IMR-90 (cell line): ENCODE measurements around the gene ZNF335. TPM values are rescaled to one million over a fixed set of nuclear protein-coding genes. Genes with fewer than 3 reads are reported as not detected.
"Not testable (repeated sequence)": the region's sequence is repeated elsewhere in the genome, so short reads cannot be mapped to it uniquely, and the experiment has no call there.

ENCODE experiments used
- ATAC-seq: fragments of 200-7000 bp; cut with Tn5 transposase; 2 replicates; pipeline ENCODE4 v1.9.1; 2020; ENCODE audit warnings: low read depth, mild to moderate bottlenecking, moderate library complexity
- BruUV-seq: library from RNA; stranded (reverse); fragments of 400-500 nt; replicated peaks from 2 replicates; lab custom pipeline; 2021; lab: Mats Ljungman, UMichigan
- CTCF ChIA-PET: fragments of 300-600 bp; formaldehyde crosslinking; extraction: SDS; loops from one replicate; lab custom pipeline; 2021; ENCODE audit warnings: antibody characterized with exemption; lab: Yijun Ruan, JAX
- POLR2A ChIA-PET: fragments of 300-600 bp; sonication (Branson Sonifier 250); formaldehyde crosslinking; loops from one replicate; lab custom pipeline; 2022; ENCODE audit warnings: antibody characterized with exemption; ENCODE audit not compliant: unreplicated experiment; lab: Charles Lee
- DNase-seq: peaks from one replicate; pipeline ENCODE4 v3.0.0; 2013
- H2AFZ ChIP-seq: replicated peaks from 2 replicates; pipeline ENCODE3; 2013; ENCODE audit warnings: low read length, mild to moderate bottlenecking; ENCODE audit not compliant: poor library complexity
- H2AK5ac ChIP-seq: 2 replicates; pipeline ENCODE4 v1.6.1; 2013; ENCODE audit warnings: low read depth, low read length, inconsistent platforms
- H2AK9ac ChIP-seq: replicated peaks from 2 replicates; pipeline ENCODE3; 2013; ENCODE audit warnings: mild to moderate bottlenecking, low read depth, low read length, moderate library complexity; ENCODE audit not compliant: poor library complexity
- H2BK120ac ChIP-seq: 2 replicates; pipeline ENCODE4 v1.6.1; 2013; ENCODE audit warnings: low read depth, low read length, inconsistent platforms
- H2BK15ac ChIP-seq: 3 replicates; pipeline ENCODE4 v1.6.1; 2013; ENCODE audit warnings: low read depth, low read length, inconsistent platforms
- H2BK20ac ChIP-seq: 2 replicates; pipeline ENCODE4 v1.6.1; 2013; ENCODE audit warnings: low read depth, mild to moderate bottlenecking, inconsistent platforms, low read length, moderate library complexity
- H2BK5ac ChIP-seq: 2 replicates; pipeline ENCODE4 v1.6.1; 2013; ENCODE audit warnings: mild to moderate bottlenecking, low read depth, low read length, inconsistent platforms; ENCODE audit not compliant: poor library complexity, severe bottlenecking
- H3K14ac ChIP-seq: replicated peaks from 2 replicates; pipeline ENCODE4 v1.6.1; 2013; ENCODE audit warnings: low read depth, low read length, inconsistent platforms
- H3K18ac ChIP-seq: 2 replicates; pipeline ENCODE4 v1.6.1; 2013; ENCODE audit warnings: low read depth, low read length, control low read depth
- H3K23ac ChIP-seq: 2 replicates; pipeline ENCODE4 v1.6.1; 2013; ENCODE audit warnings: low read depth, low read length, inconsistent platforms
- H3K27ac ChIP-seq: 2 replicates; pipeline ENCODE4 v1.5.1; 2013; ENCODE audit warnings: mild to moderate bottlenecking, control low read depth, low read length; ENCODE audit not compliant: insufficient read depth
- H3K27me3 ChIP-seq: 2 replicates; pipeline ENCODE4 v1.6.1; 2013; ENCODE audit warnings: low read length; ENCODE audit not compliant: control insufficient read depth, insufficient read depth
- H3K36me3 ChIP-seq: 2 replicates; pipeline ENCODE4 v1.6.1; 2013; ENCODE audit warnings: low read length, mixed read lengths; ENCODE audit not compliant: control insufficient read depth, insufficient read depth
- H3K4ac ChIP-seq: 2 replicates; pipeline ENCODE4 v1.6.1; 2013; ENCODE audit warnings: low read depth, low read length, inconsistent platforms
- H3K4me1 ChIP-seq: 2 replicates; pipeline ENCODE4 v1.6.1; 2013; ENCODE audit warnings: low read length, mixed read lengths; ENCODE audit not compliant: control insufficient read depth, insufficient read depth
- H3K4me2 ChIP-seq: 2 replicates; pipeline ENCODE4 v1.6.1; 2013; ENCODE audit warnings: low read depth, mild to moderate bottlenecking, control low read depth, low read length, moderate library complexity
- H3K4me3 ChIP-seq: 2 replicates; pipeline ENCODE4 v1.5.1; 2013; ENCODE audit warnings: low read depth, mild to moderate bottlenecking, control low read depth, low read length, moderate library complexity; ENCODE audit not compliant: insufficient read depth
- H3K56ac ChIP-seq: 2 replicates; pipeline ENCODE4 v1.6.1; 2013; ENCODE audit warnings: low read length, inconsistent platforms; ENCODE audit not compliant: insufficient read depth; ENCODE audit errors: extremely low read depth
- H3K79me1 ChIP-seq, 2 experiments: 2 replicates each; pipeline ENCODE4 v1.6.1; 2013; ENCODE audit warnings: low read length in 2 of 2, inconsistent platforms in 1 of 2, low read depth in 1 of 2
- H3K9ac ChIP-seq: 2 replicates; pipeline ENCODE4 v1.6.1; 2013; ENCODE audit warnings: low read depth, low read length, control low read depth
- H3K9me1 ChIP-seq: 2 replicates; pipeline ENCODE4 v1.6.1; 2013; ENCODE audit warnings: low read length, inconsistent platforms; ENCODE audit not compliant: insufficient read depth
- H3K9me3 ChIP-seq: 2 replicates; pipeline ENCODE4 v1.6.1; 2013; ENCODE audit warnings: low read length; ENCODE audit not compliant: control insufficient read depth, insufficient read depth
- H4K20me1 ChIP-seq: 2 replicates; pipeline ENCODE4 v1.6.1; 2013; ENCODE audit warnings: low read length, inconsistent platforms; ENCODE audit not compliant: insufficient read depth
- H4K5ac ChIP-seq: 2 replicates; pipeline ENCODE4 v1.6.1; 2013; ENCODE audit warnings: mild to moderate bottlenecking, low read depth, low read length, control low read depth
- H4K8ac ChIP-seq, 2 experiments: 2 replicates each; pipeline ENCODE4 v1.6.1; 2013; ENCODE audit warnings: low read depth in 2 of 2, low read length in 2 of 2, control low read depth in 1 of 2, inconsistent platforms in 1 of 2
- H4K91ac ChIP-seq: 2 replicates; pipeline ENCODE4 v1.6.1; 2013; ENCODE audit warnings: low read depth, low read length, inconsistent platforms; ENCODE audit not compliant: insufficient read depth
- WGBS, 2 experiments: methylation state at CpG; one replicate each; pipeline versions ENCODE4 v1.1.5 to v1.1.7; 2013; ENCODE audit warnings: missing lambda C conversion rate in 2 of 2; ENCODE audit not compliant: insufficient read length in 1 of 2; ENCODE audit errors: extremely low coverage in 2 of 2; 5-methylcytosine and 5-hydroxymethylcytosine counted together
- dilution Hi-C: fragments of 300-500 bp; cut with HindIII; formaldehyde crosslinking; loops from one replicate; pipeline ENCODE4 v1.14.3; 2018; ENCODE audit warnings: low sequenced_read_pairs; ENCODE audit not compliant: unreplicated experiment
- in situ Hi-C: fragments of 300-500 bp; cut with MboI; formaldehyde crosslinking; loops from 3 replicates; pipeline ENCODE4 v1.14.3; 2019; ENCODE audit warnings: low sequenced_read_pairs, inconsistent platforms, mixed read lengths
- intact Hi-C: fragments of 100-400 bp; cut with micrococcal nuclease; formaldehyde crosslinking; loops from 2 replicates; pipeline ENCODE4 v1.10.0; 2022
- polyA plus RNA-seq, 3 experiments: library from polyadenylated mRNA; depleted of rRNA; stranded (reverse); fragments of >200 nt; gene quantifications; 2 replicates each; pipeline ENCODE4 v1.2.3, GENCODE V29; 2012; ENCODE audit warnings: low replicate concordance in 1 of 3
- total RNA-seq: library from RNA; depleted of rRNA; stranded (reverse); fragments of >200 nt; gene quantifications from 2 replicates; pipeline ENCODE4 v1.2.3, GENCODE V29; 2012

The ZNF335 gene
- total and polyA plus RNA-seq, 2 of the 4 experiments (the other 2 are of a cell fraction): 11.8 to 17.8 TPM

- H2BK5ac ChIP-seq, H2BK15ac ChIP-seq, H2AK5ac ChIP-seq, H3K23ac ChIP-seq, H2BK20ac ChIP-seq, H3K4me3 ChIP-seq, H2AK9ac ChIP-seq, H3K36me3 ChIP-seq, H2AFZ ChIP-seq, H3K4me2 ChIP-seq, H3K4ac ChIP-seq, H2BK120ac ChIP-seq, H4K8ac ChIP-seq, H3K4me1 ChIP-seq, ATAC-seq, dilution Hi-C loops, H3K9ac ChIP-seq, in situ Hi-C loops, H3K9me1 ChIP-seq, H4K91ac ChIP-seq, H3K18ac ChIP-seq, H3K56ac ChIP-seq, intact Hi-C loops, BruUV-seq, H3K9me3 ChIP-seq, DNase-seq, POLR2A ChIA-PET, H3K14ac ChIP-seq, H3K27ac ChIP-seq, H3K79me1 ChIP-seq, H4K5ac ChIP-seq, H4K20me1 ChIP-seq, CTCF ChIA-PET: not testable (repeated sequence)
- 60% methylated on average over 3 of the region's 6 CpGs; no CpG with 5 or more reads in 1 of the 2 experiments for WGBS, 2 experiments
- H3K27me3 ChIP-seq: peaks cover 41% of the 10 kb centered on the region
Measured at GRCh38 chr20:45995495-45996097, 23.6 kb upstream of the ZNF335 start.
